H1 (cell line): ENCODE measurements around the gene ZNF28. TPM values are rescaled to one million over a fixed set of nuclear protein-coding genes. Genes with fewer than 3 reads are reported as not detected.
"Not testable (repeated sequence)": the region's sequence is repeated elsewhere in the genome, so short reads cannot be mapped to it uniquely, and the experiment has no call there.

ENCODE experiments used
- CTCF ChIA-PET: fragments of 300-600 bp; sonication (Branson Sonifier 250); formaldehyde crosslinking; loops from one replicate; lab custom pipeline; 2021; ENCODE audit not compliant: partially characterized antibody; lab: Charles Lee
- POLR2A ChIA-PET: fragments of 300-600 bp; sonication (Branson Sonifier 250); formaldehyde crosslinking; loops from one replicate; lab custom pipeline; 2021; ENCODE audit warnings: inconsistent platforms; ENCODE audit not compliant: partially characterized antibody; lab: Charles Lee
- DNase-seq, 2 experiments: peaks; one replicate each; pipeline versions ENCODE4 v3.0.0 to v3.0.0-alpha.2; 2010 to 2022; ENCODE audit warnings: low spot score in 2 of 2, low read depth in 1 of 2, mixed read lengths in 1 of 2
- FAIRE-seq: peaks from 2 replicates; lab custom pipeline; 2011; peaks lifted over from hg19 to GRCh38; lab: Jason Lieb, UNC
- H2AFZ ChIP-seq: 2 replicates; pipeline ENCODE4 v1.8.1; 2012; ENCODE audit warnings: low read length, inconsistent platforms
- H2AK5ac ChIP-seq: 2 replicates; pipeline ENCODE4 v1.6.1; 2013; ENCODE audit warnings: low read depth, low read length
- H2BK120ac ChIP-seq: replicated peaks from 2 replicates; pipeline ENCODE3; 2013; ENCODE audit warnings: low read depth, low read length, inconsistent platforms
- H2BK12ac ChIP-seq: 2 replicates; pipeline ENCODE4 v1.6.1; 2013; ENCODE audit warnings: low read depth, low read length
- H2BK15ac ChIP-seq: 2 replicates; pipeline ENCODE4 v1.6.1; 2013; ENCODE audit warnings: low read length
- H2BK20ac ChIP-seq: 2 replicates; pipeline ENCODE4 v1.6.1; 2013; ENCODE audit warnings: low read length
- H2BK5ac ChIP-seq: 2 replicates; pipeline ENCODE4 v1.6.1; 2013; ENCODE audit warnings: low read depth, low read length
- H3K14ac ChIP-seq: 2 replicates; pipeline ENCODE4 v1.6.1; 2013; ENCODE audit warnings: inconsistent platforms; ENCODE audit not compliant: insufficient read length
- H3K18ac ChIP-seq: 2 replicates; pipeline ENCODE4 v1.6.1; 2013; ENCODE audit warnings: low read length; ENCODE audit errors: extremely low read depth
- H3K23ac ChIP-seq: 2 replicates; pipeline ENCODE4 v1.6.1; 2013; ENCODE audit warnings: inconsistent platforms; ENCODE audit not compliant: insufficient read length
- H3K23me2 ChIP-seq: 2 replicates; pipeline ENCODE4 v1.6.1; 2013; ENCODE audit warnings: low read depth, low read length
- H3K27ac ChIP-seq: 2 replicates; pipeline ENCODE4 v1.6.1; 2011; ENCODE audit warnings: low read depth, low read length, inconsistent platforms
- H3K27me3 ChIP-seq, 4 experiments: replicated peaks in 1 of 4; 1 replicate in 1 of 4; 2 replicates in 3 of 4; pipeline versions ENCODE4 v1.6.1 to v1.8.1; 2011 to 2013; ENCODE audit warnings: low read length in 3 of 4, mild to moderate bottlenecking in 3 of 4, inconsistent platforms in 2 of 4, mixed read lengths in 2 of 4, moderate library complexity in 1 of 4; ENCODE audit not compliant: control insufficient read depth in 3 of 4, insufficient read depth in 3 of 4; ENCODE audit errors: extremely low read depth in 1 of 4
- H3K36me3 ChIP-seq, 4 experiments: 2 replicates each; pipeline versions ENCODE4 v1.6.1 to v1.8.1; 2011 to 2013; ENCODE audit warnings: mild to moderate bottlenecking in 4 of 4, low read length in 3 of 4, moderate library complexity in 2 of 4, control low read depth in 1 of 4, inconsistent platforms in 1 of 4; ENCODE audit not compliant: insufficient read depth in 4 of 4, control insufficient read depth in 2 of 4
- H3K4ac ChIP-seq: replicated peaks from 2 replicates; pipeline ENCODE3; 2013; ENCODE audit warnings: low read length, low read depth, mixed read lengths, inconsistent platforms; ENCODE audit not compliant: insufficient read length
- H3K4me1 ChIP-seq, 4 experiments: replicated peaks in 1 of 4; 1 replicate in 1 of 4; 2 replicates in 3 of 4; pipeline versions ENCODE4 v1.6.1 to v1.8.1; 2011 to 2013; ENCODE audit warnings: low read length in 3 of 4, inconsistent platforms in 2 of 4, mixed read lengths in 1 of 4; ENCODE audit not compliant: insufficient read depth in 4 of 4, control insufficient read depth in 3 of 4
- H3K4me2 ChIP-seq, 2 experiments: 2 replicates each; pipeline versions ENCODE4 v1.6.1 to v1.8.1; 2011 to 2013; ENCODE audit warnings: low read depth in 2 of 2, low read length in 2 of 2, control low read depth in 1 of 2, inconsistent platforms in 1 of 2, mild to moderate bottlenecking in 1 of 2; ENCODE audit not compliant: insufficient read depth in 1 of 2
- H3K4me3 ChIP-seq, 4 experiments: fragments of 200-600, 300-600 bp in 1 of 4; sonication (generic), shearing (Covaris generic), sonication (Bioruptor Twin) in 1 of 4; 2 replicates each; pipeline versions ENCODE4 v1.5.1 to v1.8.1; 2011 to 2016; ENCODE audit warnings: low read length in 4 of 4, low read depth in 3 of 4, control low read depth in 2 of 4, inconsistent platforms in 2 of 4, mild to moderate bottlenecking in 2 of 4, mixed read lengths in 1 of 4, moderate library complexity in 1 of 4; ENCODE audit not compliant: insufficient read depth in 2 of 4; ENCODE audit errors: extremely low read depth in 1 of 4
- H3K56ac ChIP-seq: replicated peaks from 2 replicates; pipeline ENCODE3; 2013; ENCODE audit warnings: low read depth, mild to moderate bottlenecking, mixed read lengths, low read length, inconsistent platforms; ENCODE audit not compliant: insufficient read length
- H3K79me1 ChIP-seq: 2 replicates; pipeline ENCODE4 v1.6.1; 2013; ENCODE audit warnings: low read depth, low read length, control low read depth
- H3K79me2 ChIP-seq, 2 experiments: 2 replicates each; pipeline versions ENCODE4 v1.6.1 to v1.8.1; 2012 to 2013; ENCODE audit warnings: low read length in 2 of 2, mild to moderate bottlenecking in 2 of 2, inconsistent platforms in 1 of 2; ENCODE audit not compliant: insufficient read depth in 2 of 2, control insufficient read depth in 1 of 2
- H3K9ac ChIP-seq, 4 experiments: replicated peaks in 1 of 4; 1 replicate in 1 of 4; 2 replicates in 3 of 4; pipeline versions ENCODE4 v1.6.1 to v1.8.1; 2011 to 2013; ENCODE audit warnings: low read depth in 3 of 4, low read length in 3 of 4, control low read depth in 2 of 4, mild to moderate bottlenecking in 2 of 4, moderate library complexity in 2 of 4, inconsistent platforms in 1 of 4; ENCODE audit errors: extremely low read depth in 1 of 4
- H3K9me3 ChIP-seq, 2 experiments: 2 replicates each; pipeline versions ENCODE4 v1.6.1 to v1.8.1; 2012 to 2013; ENCODE audit warnings: mild to moderate bottlenecking in 2 of 2, moderate library complexity in 2 of 2, control low read depth in 1 of 2, inconsistent platforms in 1 of 2, low read depth in 1 of 2, low read length in 1 of 2, mixed read lengths in 1 of 2; ENCODE audit not compliant: insufficient read depth in 2 of 2
- H4K20me1 ChIP-seq, 2 experiments: replicated peaks in 1 of 2; 2 replicates each; pipeline versions ENCODE3 to v1.8.1; 2011 to 2013; ENCODE audit warnings: inconsistent platforms in 2 of 2, low read length in 2 of 2, mild to moderate bottlenecking in 1 of 2; ENCODE audit not compliant: insufficient read depth in 2 of 2, control insufficient read depth in 1 of 2
- H4K5ac ChIP-seq: 2 replicates; pipeline ENCODE4 v1.6.1; 2013; ENCODE audit warnings: low read length, low read depth, mixed read lengths, inconsistent platforms; ENCODE audit not compliant: insufficient read length
- H4K8ac ChIP-seq: 2 replicates; pipeline ENCODE4 v1.8.0; 2013; ENCODE audit warnings: mild to moderate bottlenecking, moderate library complexity, low read length, inconsistent platforms; ENCODE audit not compliant: insufficient read depth; ENCODE audit errors: extremely low read depth
- H4K91ac ChIP-seq: replicated peaks from 2 replicates; pipeline ENCODE3; 2013; ENCODE audit warnings: low read length, mixed read lengths, inconsistent platforms; ENCODE audit not compliant: insufficient read length
- ZNF274 ChIP-seq: IDR thresholded peaks from 2 replicates; pipeline ENCODE4 v1.7.0; 2012; ENCODE audit warnings: low read length, borderline replicate concordance; ENCODE audit errors: extremely low read depth
- WGBS, 2 experiments: shearing (Covaris generic) in 1 of 2; methylation state at CpG; one replicate each; pipeline versions ENCODE4 v1.1.6 to v1.1.7; 2013 to 2015; ENCODE audit warnings: low lambda C conversion rate in 2 of 2, mixed read lengths in 2 of 2, inconsistent platforms in 1 of 2, low coverage in 1 of 2, missing lambda C conversion rate in 1 of 2; ENCODE audit not compliant: insufficient replicate concordance in 2 of 2, insufficient coverage in 1 of 2, insufficient read length in 1 of 2; ENCODE audit errors: extremely low coverage in 1 of 2, missing lambda C conversion rate in 1 of 2; 5-methylcytosine and 5-hydroxymethylcytosine counted together
- polyA plus RNA-seq, 7 experiments: library from polyadenylated mRNA; depleted of rRNA in 3 of 7; stranded (reverse) in 5 of 7; unstranded in 2 of 7; fragments of >200 nt in 5 of 7; fragments of 200-250 nt in 2 of 7; gene quantifications; 1 replicate in 5 of 7; 2 replicates in 1 of 7; 4 replicates in 1 of 7; pipeline versions ENCODE4 v1.2.1 to v1.2.3, GENCODE V29; 2011 to 2013; ENCODE audit warnings: missing spikeins in 2 of 7, mixed read lengths in 2 of 7
- total RNA-seq: library from RNA; stranded (reverse); fragmentation: NEBNext Ultra II Directional; extraction: Animal tissue kit (Norgen Biotek cat#: 25700); gene quantifications from 2 replicates; pipeline ENCODE4 v1.2.1, GENCODE V29; 2021

Gene ZNF28
- total and polyA plus RNA-seq, 2 of the 8 experiments (the other 6 are each of a cell fraction or from before 2014, with no cell fraction given): 7.3 to 23.0 TPM

DNA sequence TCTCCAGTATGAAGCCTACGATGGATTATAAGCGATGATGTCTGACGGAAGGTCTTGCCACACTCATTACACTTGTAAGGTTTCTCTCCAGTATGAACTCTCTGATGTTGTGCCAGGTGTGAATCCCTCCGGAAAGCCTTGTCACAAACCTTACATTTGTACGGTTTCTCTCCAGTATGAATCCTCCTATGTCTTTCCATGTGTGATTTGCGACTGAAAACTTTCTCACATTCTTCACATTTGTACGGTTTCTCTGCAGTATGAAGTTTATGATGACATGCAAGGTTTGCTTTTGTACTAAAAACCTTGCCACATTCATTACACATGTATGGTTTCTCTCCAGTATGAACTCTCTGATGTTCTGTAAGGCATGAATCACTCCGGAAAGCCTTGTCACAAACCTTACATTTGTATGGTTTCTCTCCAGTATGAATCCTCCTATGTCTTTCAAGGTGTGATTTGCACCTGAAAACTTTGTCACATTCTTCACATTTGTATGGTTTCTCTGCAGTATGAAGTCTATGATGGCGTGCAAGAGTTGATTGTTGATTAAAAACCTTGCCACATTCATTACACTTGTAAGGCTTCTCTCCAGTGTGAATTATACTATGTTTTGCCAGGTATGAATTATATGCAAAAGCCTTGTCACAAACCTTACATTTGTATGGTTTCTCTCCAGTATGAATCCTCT, 21.3 kb downstream of the ZNF28 start:
- H3K23me2 ChIP-seq, H4K20me1 ChIP-seq, CTCF ChIA-PET, H2BK5ac ChIP-seq, H3K4ac ChIP-seq, POLR2A ChIA-PET, H3K4me2 ChIP-seq, H3K56ac ChIP-seq, H2BK15ac ChIP-seq, H4K5ac ChIP-seq, H3K27me3 ChIP-seq, H2AK5ac ChIP-seq, H2BK12ac ChIP-seq, H3K79me2 ChIP-seq, H3K79me1 ChIP-seq, H2BK120ac ChIP-seq, H4K8ac ChIP-seq, H3K23ac ChIP-seq, H3K9ac ChIP-seq, H2AFZ ChIP-seq, H3K4me1 ChIP-seq, FAIRE-seq, H3K18ac ChIP-seq, H2BK20ac ChIP-seq, H3K14ac ChIP-seq, DNase-seq, H3K27ac ChIP-seq, H4K91ac ChIP-seq: not testable (repeated sequence)
- peaks cover 50 to 52% of the 10 kb centered on the region in 2 experiments for H3K9me3 ChIP-seq
- H3K4me3 ChIP-seq: 0 out of 8 replicates have a peak overlapping the region, but pooled peaks of 1 of the 4 experiments have one; percentile 2
- peak; percentile 81 for TF ChIP-seq ZNF274
- peaks cover 3 to 68% (median 37%) of the 10 kb centered on the region in 4 experiments; a peak in 6 of 8 replicates for H3K36me3 ChIP-seq
- WGBS, 2 experiments: 93% methylated on average over 9 of the region's 9 CpGs; no CpG with 5 or more reads in 1 of the 2 experiments
